Ectodermal cell (in vitro differentiated cells): ENCODE measurements around the gene STK32A.
"Not testable (repeated sequence)": the region's sequence is repeated elsewhere in the genome, so short reads cannot be mapped to it uniquely, and the experiment has no call there.

Source experiments
- H3K27ac ChIP-seq: 2 replicates; pipeline ENCODE4 v1.7.0; 2013; ENCODE audit warnings: mild to moderate bottlenecking, low read depth, low read length; ENCODE audit not compliant: insufficient read depth, poor library complexity, severe bottlenecking
- H3K27me3 ChIP-seq: 2 replicates; pipeline ENCODE4 v1.7.0; 2013; ENCODE audit warnings: mild to moderate bottlenecking, low read length; ENCODE audit not compliant: insufficient read depth, control insufficient read depth, poor library complexity, severe bottlenecking
- H3K36me3 ChIP-seq: one replicate; pipeline ENCODE4 v1.7.0; 2013; ENCODE audit warnings: low read length; ENCODE audit not compliant: control insufficient read depth, insufficient read depth
- H3K4me1 ChIP-seq: one replicate; pipeline ENCODE4 v1.7.0; 2013; ENCODE audit warnings: low read length; ENCODE audit not compliant: control insufficient read depth, insufficient read depth
- H3K4me3 ChIP-seq: 2 replicates; pipeline ENCODE4 v1.7.0; 2013; ENCODE audit warnings: low read depth, low read length, control low read depth; ENCODE audit not compliant: insufficient read depth
- H3K9me3 ChIP-seq: 2 replicates; pipeline ENCODE4 v1.7.0; 2013; ENCODE audit warnings: mild to moderate bottlenecking, low read length, moderate library complexity; ENCODE audit not compliant: control insufficient read depth
- WGBS, 2 experiments: methylation state at CpG; one replicate each; pipeline ENCODE4 v1.1.7; 2013; ENCODE audit warnings: missing lambda C conversion rate in 2 of 2; 5-methylcytosine and 5-hydroxymethylcytosine counted together

STK32A gene

GRCh38 chr5:147361441-147362175 is 126.8 kb downstream of the STK32A start:
- H3K27me3 ChIP-seq: no peaks in the 10 kb centered on the region
- no peak overlapping the region for H3K27ac ChIP-seq
- 91 to 95% methylated on average over 3 to 4 of the region's 4 CpGs for WGBS, 2 experiments

DNA sequence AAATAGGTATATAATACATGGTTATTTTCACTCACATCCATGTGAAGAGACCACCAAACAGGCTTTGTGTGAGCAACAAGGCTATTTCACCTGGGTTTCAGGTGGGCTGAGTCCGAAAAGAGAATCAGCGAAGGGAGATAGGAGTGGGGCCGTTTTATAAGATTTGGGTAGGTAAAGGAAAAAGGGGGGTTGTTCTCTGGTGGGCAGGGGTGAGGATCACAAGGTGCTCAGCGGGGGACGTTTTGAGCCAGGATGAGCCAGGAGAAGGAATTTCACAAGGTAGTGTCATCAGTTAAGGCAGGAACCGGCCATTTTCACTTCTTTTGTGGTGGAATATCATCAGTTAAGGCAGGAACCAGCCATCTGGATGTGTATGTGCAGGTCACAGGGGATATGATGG is 132.6 kb downstream of the STK32A start:
- H3K4me1 ChIP-seq, H3K9me3 ChIP-seq, H3K27me3 ChIP-seq, H3K36me3 ChIP-seq, H3K4me3 ChIP-seq, H3K27ac ChIP-seq: not testable (repeated sequence)
- WGBS, 2 experiments: 75 to 82% methylated on average over 6 of the region's 6 CpGs

More at GRCh38 chr5:147361441-147362175, 126.8 kb downstream of the STK32A start:
- no peaks in the 10 kb centered on the region for H3K9me3 ChIP-seq
- H3K4me1 ChIP-seq: no peaks in the 10 kb centered on the region
- H3K36me3 ChIP-seq: no peaks in the 10 kb centered on the region
- H3K4me3 ChIP-seq: no peak overlapping the region

DNA sequence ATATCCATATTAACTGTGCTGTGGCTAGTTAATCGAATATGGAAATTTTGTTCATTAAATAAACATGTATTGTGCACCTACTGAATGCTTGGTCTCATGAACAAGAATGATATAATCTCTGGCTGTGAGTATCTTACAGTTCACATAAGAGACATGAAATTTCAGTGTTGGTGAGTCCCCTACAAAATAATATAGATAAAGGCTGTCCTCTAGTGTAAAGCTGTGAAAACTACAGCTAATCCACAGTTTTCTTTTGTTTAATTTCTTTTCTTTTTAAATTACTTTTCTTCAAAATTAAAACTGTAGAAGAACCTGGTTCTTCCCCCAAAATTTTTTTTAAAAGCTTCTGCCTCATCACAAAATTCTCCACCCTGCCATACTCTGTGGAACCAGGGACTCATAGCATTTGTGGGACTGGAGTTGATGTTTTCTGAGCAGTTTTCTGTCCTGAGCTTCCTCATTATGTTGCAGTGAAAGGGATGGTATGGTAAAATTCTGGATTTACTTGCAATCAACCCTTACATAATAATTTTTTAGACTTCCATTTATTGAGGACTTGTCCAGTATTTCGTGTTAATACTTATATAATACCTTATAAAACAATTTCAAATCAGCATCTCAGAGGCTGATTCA is 135.0 kb downstream of the STK32A start:
- H3K9me3 ChIP-seq: no peaks in the 10 kb centered on the region
- no peaks in the 10 kb centered on the region for H3K4me1 ChIP-seq
- WGBS, 2 experiments: 0 to 21% methylated on average over 1 to 2 of the region's 2 CpGs
- H3K36me3 ChIP-seq: no peaks in the 10 kb centered on the region
- H3K27ac ChIP-seq: no peak overlapping the region
- no peak overlapping the region for H3K4me3 ChIP-seq
- no peaks in the 10 kb centered on the region for H3K27me3 ChIP-seq

GRCh38 chr5:147371290-147371689 is 136.5 kb downstream of the STK32A start:
- H3K27me3 ChIP-seq: no peaks in the 10 kb centered on the region
- no peak overlapping the region for H3K4me3 ChIP-seq
- H3K9me3 ChIP-seq: no peaks in the 10 kb centered on the region
- no peaks in the 10 kb centered on the region for H3K4me1 ChIP-seq
- no peaks in the 10 kb centered on the region for H3K36me3 ChIP-seq
- no peak overlapping the region for H3K27ac ChIP-seq

DNA sequence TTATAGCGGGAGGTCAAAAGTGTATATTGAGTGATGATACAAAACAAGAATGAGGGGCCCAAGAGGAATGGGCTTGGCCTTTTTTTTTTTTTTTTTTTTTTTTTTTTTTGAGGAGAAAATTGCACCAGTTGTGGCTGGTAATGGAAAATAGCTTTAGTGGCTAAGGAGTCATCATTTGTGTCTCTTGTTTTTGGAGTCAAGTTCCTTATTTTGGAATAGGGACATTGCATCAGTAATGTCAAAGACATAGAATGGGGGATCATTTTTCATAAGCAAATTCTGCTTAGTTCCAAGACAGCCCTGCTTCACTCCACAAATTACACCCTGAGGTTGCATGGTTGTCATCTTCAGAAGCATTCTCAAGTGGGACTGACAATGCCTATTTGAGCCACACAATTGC is 137.4 kb downstream of the STK32A start:
- no peaks in the 10 kb centered on the region for H3K4me1 ChIP-seq
- no peaks in the 10 kb centered on the region for H3K36me3 ChIP-seq
- no peak overlapping the region for H3K27ac ChIP-seq
- H3K9me3 ChIP-seq: no peaks in the 10 kb centered on the region
- H3K4me3 ChIP-seq: no peak overlapping the region
- H3K27me3 ChIP-seq: no peaks in the 10 kb centered on the region
- WGBS, 2 experiments: 100% methylated on average over 1 of the region's 1 CpG

GRCh38 chr5:147373328-147373727 is 138.5 kb downstream of the STK32A start:
- Histone ChIP-seq H3K4me1 (no peaks in the 10 kb centered on the region), H3K27me3 (no peaks in the 10 kb centered on the region), H3K4me3 (no peak overlapping the region), H3K36me3 (no peaks in the 10 kb centered on the region), H3K27ac (no peak overlapping the region), H3K9me3 (no peaks in the 10 kb centered on the region)
- 95 to 96% methylated on average over 3 of the region's 3 CpGs for WGBS, 2 experiments

GRCh38 chr5:147375151-147375550 is 140.3 kb downstream of the STK32A start:
- H3K4me3 ChIP-seq: no peak overlapping the region
- no peaks in the 10 kb centered on the region for H3K4me1 ChIP-seq
- no peaks in the 10 kb centered on the region for H3K9me3 ChIP-seq
- H3K27me3 ChIP-seq: no peaks in the 10 kb centered on the region
- H3K36me3 ChIP-seq: no peaks in the 10 kb centered on the region
- H3K27ac ChIP-seq: no peak overlapping the region
- 91 to 94% methylated on average over 5 of the region's 5 CpGs for WGBS, 2 experiments

GRCh38 chr5:147377682-147378081 is 142.9 kb downstream of the STK32A start:
- no peaks in the 10 kb centered on the region for H3K36me3 ChIP-seq
- peaks cover 2% of the 10 kb centered on the region for H3K4me1 ChIP-seq
- H3K4me3 ChIP-seq: no peak overlapping the region
- WGBS, 2 experiments: 100% methylated on average over 1 of the region's 1 CpG
- no peak overlapping the region for H3K27ac ChIP-seq
- no peaks in the 10 kb centered on the region for H3K9me3 ChIP-seq
- H3K27me3 ChIP-seq: no peaks in the 10 kb centered on the region

GRCh38 chr5:147381555-147381954 is 146.7 kb downstream of the STK32A start:
- H3K9me3 ChIP-seq: no peaks in the 10 kb centered on the region
- no peaks in the 10 kb centered on the region for H3K36me3 ChIP-seq
- WGBS, 2 experiments: 89 to 96% methylated on average over 3 of the region's 3 CpGs
- no peaks in the 10 kb centered on the region for H3K27me3 ChIP-seq
- no peak overlapping the region for H3K4me3 ChIP-seq
- H3K27ac ChIP-seq: no peak overlapping the region
- peaks cover 17% of the 10 kb centered on the region for H3K4me1 ChIP-seq

GRCh38 chr5:147382776-147383175 is 147.9 kb downstream of the STK32A start:
- H3K9me3 ChIP-seq: no peaks in the 10 kb centered on the region
- 60 to 74% methylated on average over 4 of the region's 4 CpGs for WGBS, 2 experiments
- H3K4me3 ChIP-seq: no peak overlapping the region
- H3K4me1 ChIP-seq: peaks cover 21% of the 10 kb centered on the region
- H3K36me3 ChIP-seq: no peaks in the 10 kb centered on the region
- no peak overlapping the region for H3K27ac ChIP-seq
- no peaks in the 10 kb centered on the region for H3K27me3 ChIP-seq
